HG03439 (cell line): ENCODE data around the gene MYLK.

Experiments used
- ATAC-seq: cut with Tn5 transposase; IDR thresholded peaks from one replicate; pipeline ENCODE4 v1.9.1; 2021; ENCODE audit warnings: mild to moderate bottlenecking, moderate library complexity; ENCODE audit not compliant: unreplicated experiment

The MYLK gene

DNA sequence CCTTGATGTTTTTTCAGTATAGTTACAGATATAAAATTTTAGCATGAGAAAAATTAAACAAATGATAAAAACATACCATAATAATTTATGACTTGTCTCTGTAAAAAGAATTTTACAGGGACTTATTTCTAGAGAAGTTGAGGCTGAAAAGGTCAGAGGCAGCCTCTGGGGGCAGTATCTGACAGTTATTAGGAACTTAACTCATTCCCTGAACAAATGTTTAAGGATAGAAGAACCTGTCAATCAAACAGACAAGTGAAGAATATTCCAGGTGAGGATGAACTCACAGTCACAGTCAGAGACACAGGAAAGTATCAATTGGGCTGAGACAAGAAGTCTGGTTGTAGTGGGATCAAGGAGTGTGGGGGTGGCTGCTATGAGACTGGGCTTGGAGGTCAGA, 7.3 kb downstream of the MYLK start:
- no peak for ATAC-seq

DNA sequence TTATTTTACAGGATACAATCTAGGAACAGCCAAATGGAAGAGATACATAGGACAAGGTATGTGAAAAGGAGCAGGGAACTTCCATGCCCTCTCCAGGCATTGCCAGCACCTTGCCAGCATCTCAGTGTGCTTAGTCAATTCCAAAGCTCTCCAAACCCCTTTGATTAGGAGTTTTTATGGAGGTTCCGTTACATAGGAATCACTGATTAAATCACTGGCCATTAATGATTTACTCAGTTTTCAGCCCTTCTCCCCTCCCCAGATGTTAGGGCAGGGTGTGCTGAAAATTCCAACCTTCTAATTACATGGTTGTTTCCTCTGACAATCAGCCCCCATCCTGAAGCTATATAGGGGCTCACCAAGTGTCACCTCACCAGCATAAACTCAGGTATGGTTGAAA, 11.5 kb downstream of the MYLK start:
- ATAC-seq: no peak

DNA sequence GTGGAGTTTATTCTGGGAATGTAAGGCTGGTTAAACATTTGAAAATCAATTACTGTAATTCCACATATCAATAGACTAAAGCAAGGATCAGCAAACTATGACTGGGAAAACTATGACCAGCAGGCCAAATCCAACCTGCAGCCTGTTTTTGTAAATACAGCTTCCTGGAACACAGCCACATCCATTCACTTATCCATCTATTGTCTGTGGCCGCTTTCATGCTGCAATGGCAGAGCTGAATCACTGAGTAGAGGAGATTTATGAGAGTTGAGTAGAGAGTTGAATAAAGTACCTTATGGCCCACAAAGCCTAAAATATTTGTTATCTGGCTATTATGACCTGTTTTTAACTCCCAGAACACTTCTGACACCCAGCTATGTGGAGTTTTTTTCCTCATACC, 12.2 kb downstream of the MYLK start:
- no peak for ATAC-seq

DNA sequence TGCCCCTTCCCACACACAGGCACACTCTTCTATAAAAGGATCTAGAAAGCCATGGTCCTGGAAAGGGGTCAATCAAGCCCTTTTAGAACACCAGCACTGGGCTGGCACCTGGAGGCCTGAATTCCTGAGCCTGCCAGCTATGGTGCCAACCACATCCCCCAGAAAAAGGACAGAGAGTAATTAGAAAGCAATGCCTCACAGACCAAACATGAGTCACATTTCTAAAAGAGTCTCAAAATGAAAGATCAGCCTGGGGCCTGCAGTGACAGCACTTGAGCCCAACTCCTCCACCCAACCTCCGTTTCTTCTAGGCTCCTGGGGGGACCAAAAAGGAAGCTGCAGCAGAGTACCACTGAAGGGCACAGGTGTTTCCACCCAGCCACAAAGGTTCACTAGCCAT, 14.1 kb downstream of the MYLK start:
- ATAC-seq: no peak

DNA sequence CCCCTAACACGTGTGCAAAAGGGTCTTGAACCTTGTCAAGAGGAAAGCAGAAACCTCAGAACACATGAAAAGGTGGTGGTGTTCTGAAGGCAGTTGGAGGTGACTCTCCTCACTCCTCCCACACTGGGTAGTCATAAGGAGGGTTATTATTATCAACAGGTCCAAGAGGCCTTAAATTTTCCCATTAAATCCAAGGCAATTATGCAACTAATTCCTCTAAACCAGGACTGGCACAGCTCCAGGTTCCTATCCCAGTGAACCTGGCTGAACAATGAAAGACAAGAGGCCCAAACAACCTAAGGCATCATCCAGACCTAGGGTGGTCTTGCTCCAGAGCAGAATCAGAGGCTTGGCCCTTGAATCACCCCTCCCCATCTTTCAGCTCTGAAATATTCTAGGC, 15.0 kb downstream of the MYLK start:
- no peak for ATAC-seq

DNA sequence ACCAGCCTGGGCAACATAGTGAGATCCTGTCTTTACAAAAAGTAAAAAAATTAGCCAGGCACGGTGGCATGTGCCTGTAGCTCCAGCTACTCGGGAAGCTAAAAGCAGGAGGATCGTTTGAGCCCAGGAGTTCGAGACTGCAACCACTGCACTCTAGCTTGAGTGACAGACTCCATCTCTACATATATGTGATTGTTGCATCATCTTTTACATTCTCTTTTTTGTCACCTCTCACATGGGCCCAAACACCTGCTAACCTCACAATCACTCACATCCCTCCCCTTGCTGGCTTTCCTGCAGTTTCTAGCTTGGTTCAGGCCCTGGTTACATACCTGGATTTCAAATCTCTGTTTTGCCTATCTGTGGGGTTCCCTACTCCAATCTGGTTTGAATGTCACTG, 19.4 kb downstream of the MYLK start:
- no peak for ATAC-seq

DNA sequence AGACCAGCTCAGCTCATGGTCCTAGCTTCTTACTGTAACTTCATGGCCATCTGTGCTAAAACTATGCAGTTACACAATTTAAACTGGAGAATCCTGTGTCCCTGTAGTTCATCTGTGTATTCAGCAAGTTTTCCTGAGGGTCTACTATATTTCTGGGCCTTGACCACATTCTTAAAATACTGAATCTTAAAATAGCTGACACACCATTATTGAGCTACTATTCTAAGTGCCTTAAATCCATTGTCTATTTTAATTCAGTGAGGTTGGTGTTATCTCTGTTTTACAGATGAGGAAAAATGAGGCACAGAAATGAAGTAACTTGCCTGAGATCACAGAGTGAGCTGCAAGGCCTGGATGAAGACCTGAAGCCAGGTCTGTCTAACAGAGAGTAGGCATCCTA, 22.0 kb downstream of the MYLK start:
- no peak for ATAC-seq

DNA sequence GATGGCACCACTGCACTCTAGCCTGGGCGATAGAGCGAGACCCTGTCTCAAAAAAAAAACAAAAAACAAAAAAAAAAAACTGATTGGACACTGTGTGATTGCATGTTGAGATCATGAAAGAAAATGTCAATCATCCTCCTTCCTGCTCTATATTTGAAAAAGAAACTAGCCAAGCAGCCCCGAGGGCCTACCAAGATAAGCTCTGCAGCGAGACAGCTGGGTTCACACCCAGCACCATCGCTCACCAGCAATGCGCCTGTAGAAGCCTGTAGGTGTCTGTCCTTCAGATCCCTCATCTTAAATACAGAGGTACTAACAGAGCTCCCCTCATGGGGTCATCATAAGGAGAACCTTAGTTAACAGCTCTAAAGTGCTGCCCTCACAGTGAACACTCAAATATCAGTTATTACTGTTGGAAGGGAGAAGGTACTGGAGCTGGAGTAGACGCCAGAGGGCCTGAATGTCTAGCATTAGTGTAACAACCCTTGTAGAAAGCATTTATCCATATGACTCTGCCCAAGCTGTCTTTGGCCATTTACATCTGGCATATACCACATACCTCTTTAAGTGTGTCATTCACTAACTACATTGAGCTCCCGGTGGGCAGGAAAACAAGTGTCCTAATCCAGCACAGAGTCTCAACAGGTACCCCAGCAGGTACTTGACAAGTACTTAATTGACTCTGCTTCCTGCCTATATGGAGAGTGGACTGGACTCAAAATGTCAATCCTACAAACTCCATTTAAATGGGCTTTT, 22.9 kb downstream of the MYLK start:
- ATAC-seq: no peak

DNA sequence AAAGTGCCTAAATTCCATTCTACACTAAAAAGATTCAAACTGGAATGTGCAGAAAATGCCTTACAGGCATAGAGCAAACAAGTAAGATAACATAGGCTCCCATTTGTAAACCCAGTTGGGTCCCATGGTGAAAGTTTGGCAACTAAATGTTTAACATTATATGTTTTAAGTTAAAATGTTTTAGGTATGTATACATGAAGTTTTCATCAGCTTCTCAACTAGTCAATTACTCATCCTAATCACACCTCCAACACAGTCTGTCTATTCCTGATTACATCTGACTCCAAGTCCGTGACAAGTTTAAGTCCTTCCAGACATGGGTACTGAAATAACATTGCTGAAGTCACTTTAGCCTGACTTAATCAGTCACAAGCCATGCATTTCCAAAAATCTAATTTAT, 25.0 kb downstream of the MYLK start:
- ATAC-seq: no peak

DNA sequence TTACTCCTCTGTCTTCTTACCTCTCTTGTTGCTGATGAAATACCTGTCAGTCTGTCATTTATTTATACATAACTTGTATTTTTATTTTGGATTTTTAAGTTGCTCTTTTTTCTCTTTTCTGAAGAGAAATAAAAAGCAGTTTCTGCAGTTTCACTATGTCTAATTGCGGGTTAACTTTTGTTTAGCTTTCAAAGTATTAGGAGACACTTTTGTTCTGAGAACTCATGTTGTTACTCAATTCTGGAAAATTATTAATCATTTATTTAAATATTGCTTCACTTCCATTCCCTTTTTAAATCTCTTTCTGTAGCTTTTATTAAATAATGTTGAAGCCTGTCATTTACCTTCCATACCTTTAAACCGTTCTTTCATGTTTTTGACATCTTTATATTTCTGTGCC, 29.2 kb downstream of the MYLK start:
- ATAC-seq: no peak

DNA sequence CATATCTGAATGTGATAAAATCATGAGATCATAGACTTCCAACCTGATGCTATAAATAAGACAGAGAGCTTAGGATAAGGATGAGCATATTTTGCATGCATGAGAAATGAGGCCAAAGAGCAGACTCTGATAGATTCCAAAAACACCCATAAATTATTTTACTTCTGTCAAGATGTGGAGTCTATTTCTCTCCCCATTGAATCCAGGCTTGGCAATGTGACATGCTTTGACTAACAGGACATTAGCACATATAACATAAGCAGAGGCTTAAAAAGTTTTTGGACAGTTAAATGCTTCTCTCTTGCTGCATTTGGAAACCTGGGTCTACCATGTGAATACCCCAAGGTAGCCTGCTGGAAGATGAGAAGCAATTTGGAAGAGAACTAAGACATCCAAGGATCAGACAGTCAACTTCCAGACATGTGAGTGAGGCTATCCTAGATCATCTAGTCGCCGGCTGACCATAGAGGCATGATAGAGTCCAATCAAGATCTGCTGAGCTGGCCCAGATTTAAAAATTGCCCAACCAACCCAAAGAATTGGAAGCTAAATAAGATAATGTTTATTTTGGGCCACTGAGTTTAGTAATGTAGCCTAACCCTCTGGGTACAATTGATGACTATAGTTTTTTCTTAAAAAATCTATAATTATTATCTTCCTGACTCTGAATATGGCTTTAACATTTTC, 30.3 kb downstream of the MYLK start:
- ATAC-seq: no peak

DNA sequence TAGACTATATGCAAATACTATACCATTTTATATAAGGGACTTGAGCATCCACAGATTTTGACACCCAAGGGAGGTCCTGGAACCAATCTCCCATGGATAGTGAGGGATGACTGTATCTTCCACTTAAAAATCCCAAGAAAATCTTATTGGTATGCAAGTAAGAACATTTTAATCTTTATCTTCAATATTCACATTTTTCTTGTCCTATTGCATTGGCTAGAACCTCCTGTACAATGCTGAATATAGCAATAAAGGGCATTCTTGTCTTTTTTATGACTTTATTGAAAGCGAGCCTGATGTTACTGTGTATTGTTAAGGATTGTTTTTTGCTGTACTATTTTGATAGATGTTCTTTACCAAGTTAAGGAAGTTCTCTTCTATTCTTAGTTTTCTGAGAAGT, 36.9 kb downstream of the MYLK start:
- ATAC-seq: no peak

DNA sequence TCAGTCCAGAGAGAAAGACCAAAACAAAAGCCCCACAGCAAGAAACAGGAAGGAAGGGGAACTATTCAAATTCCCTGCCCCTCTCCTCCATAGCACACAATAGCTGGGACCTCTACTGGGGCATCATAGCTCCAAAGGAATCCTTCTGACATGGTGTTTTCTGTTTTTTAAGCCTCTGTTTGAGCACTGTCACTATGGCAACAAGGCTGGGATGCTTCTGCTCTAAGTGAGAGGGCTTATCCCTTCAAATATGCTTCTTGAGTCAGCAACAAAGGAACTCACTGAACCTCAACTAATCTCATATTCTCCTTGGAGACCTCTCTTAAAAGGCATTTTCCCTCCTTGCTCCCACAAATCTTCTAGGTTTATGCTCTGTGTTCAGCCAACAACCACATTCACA, 40.5 kb downstream of the MYLK start:
- ATAC-seq: no peak

DNA sequence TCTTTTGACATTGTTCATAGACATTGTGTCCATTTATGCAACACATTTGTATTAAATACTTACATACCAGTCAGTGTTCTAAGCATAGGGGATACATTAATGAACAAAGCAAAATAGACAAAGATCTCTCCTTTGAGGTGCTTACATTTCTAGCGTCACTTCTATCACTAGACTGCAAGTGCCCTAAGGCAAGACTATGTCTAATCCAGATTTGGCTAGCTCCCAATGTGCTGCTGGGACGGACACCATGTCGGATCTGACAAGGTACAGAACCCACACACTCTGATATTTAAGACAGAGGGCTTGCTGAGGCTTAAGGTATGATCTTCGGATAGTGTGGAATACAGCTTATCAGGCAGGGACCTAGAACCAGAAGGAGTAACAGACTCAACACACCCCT, 41.4 kb downstream of the MYLK start:
- no peak for ATAC-seq

DNA sequence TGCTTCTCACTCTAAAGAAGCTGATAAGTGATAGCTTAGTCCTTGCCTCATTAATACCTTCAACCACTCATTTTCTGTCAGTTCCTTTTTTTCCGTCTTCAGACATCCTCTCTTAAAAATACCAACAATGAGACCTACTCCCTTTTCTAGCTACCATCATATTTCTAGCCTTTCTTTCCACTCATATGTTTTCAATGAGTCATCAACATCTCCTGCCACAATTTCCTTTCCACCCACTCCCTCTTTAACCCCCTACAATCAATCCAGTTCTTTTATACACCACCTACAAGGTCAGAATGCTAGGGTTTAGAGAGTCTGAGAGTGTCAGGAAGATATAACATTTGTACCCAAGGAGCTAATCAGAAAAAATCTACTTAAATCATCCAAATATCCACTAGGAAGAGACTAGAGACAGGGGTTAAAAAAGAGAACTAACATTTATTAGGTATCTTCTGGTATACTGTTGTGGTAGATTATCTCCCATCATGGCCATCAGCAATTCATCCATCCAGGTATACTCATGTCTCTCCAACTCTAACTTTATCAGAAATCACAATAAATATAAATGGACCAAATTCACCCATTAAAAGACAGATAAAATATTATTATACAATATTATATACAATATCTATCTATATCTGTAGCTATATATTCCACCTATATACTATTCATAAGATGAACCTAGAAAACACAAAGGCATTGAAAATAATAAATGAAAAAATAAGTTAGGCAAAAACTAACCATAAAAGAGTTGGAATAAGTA, 42.5 kb downstream of the MYLK start:
- no peak for ATAC-seq

DNA sequence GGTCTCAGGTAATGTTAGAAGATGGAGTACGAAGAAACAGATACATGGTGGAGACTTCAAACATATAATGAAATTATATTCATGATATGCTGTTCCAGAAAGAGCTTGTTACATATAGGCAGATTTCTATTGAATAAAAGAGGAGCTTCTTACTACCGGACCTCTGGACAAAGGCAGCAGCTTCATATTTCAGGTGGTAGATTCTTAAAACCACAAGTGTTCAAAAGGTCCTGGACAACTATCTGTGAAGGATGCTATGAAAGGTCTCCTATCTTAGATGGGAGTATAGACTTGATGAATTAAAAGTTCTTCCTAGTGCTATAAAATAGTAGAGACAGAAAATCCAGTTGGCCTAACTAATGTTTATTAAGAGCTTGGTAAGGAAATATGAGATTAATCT, 43.2 kb downstream of the MYLK start:
- no peak for ATAC-seq

DNA sequence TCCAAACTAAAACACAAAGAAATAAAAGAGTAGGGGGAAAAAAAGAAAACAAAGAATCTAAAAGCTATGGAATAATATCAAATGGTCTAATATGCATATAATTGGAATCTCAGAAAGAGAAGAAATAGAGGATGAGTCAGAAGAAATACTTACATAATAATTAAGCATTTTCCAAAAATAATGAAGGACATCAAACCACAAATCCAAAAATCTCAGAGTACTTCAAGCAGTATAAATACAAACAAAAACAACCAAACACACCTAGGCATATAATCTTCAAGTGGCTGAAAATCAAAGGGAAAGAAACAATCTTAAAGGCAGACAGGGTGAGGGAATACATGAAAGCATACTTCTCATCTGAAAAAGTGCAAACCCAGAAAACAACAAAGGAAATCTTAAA, 46.3 kb downstream of the MYLK start:
- no peak for ATAC-seq

DNA sequence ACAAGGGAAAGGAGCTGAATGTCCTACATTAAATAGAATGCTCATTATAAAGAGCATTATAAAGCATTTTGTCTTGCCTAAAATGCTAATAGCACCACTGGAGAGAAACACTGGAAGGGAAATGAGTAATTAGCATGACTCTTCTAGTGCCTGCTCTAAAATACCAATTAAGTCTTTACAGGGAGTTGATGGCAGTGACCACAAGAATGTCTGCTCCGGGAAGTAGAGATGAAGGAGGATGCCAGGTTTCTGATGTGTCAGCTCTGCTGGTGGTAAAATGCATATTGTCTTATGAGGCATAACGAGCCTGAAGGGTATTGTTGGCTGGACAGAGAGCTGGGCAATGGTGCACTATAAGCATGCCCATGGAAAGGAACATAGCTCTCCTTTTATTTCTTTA, 49.5 kb downstream of the MYLK start:
- ATAC-seq: no peak

DNA sequence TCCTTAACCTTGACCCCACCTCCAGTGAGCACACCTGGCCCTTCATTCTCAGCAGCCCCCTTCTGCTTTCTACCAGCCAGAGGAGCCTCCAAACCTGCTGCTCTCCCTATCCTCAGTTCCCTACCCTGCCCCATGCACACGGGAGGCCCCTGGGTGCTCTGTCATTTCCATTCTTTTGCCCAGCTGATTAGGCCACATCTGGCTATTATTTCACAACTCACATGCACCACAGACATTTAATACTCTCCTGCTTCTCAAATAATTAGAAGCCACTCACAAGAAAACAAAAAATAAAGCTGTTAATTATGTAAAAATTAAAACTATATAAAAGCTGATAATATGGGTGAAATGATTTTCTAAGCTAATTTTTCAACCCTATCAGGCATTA, 50.7 kb downstream of the MYLK start:
- ATAC-seq: no peak

DNA sequence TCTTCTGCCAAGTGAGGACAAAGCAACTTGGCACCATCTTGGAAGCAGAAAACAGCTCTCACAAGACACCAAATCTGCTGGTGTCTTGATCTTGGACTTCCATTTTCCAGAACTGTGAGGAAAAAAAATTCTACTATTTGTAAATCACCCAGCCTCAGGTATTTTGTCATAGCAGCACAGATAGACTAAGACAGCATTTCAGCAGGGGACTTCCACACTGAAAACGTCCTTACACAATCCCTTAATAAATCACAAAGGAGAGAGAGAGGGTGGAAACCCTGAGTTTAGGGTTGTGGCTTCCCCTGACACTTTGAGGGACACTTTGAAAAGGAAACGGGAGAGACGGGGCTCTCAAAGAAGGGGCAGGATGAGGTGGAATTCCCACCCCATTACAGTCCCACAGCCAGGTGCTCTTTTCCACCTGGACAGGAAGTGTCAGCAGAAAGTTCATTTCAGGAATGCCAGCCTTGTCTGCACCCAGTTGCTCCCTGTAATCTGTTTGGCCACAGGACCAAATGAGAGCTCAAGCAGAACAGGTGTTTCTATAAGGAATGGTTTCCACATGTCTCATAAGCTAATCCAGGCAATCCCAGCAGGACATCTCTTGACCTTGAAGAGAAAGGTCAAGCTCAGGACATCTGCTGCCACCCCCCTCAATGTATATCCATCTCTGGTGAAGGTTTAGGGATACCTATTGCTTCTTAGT, 51.3 kb downstream of the MYLK start:
- no peak for ATAC-seq

DNA sequence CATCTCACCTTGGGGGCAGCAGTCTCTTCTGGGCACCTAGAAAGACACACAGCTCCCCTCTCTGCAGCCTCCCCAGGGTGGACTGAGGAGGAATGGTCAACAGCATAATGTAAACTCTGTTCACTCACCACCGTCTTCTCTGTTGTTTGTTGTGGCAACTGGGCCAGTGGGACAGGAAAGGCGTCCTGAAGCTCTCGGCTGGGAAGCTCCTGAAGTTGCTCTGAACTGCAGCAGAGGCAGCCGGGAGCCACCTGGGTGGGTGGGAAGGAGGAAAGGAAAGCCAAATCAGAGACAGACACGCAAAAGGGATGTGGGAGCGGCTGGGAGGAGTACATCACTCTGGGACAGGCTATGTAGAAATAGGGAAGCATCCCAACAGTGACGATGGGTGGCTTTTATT, 52.7 kb downstream of the MYLK start:
- no peak for ATAC-seq

DNA sequence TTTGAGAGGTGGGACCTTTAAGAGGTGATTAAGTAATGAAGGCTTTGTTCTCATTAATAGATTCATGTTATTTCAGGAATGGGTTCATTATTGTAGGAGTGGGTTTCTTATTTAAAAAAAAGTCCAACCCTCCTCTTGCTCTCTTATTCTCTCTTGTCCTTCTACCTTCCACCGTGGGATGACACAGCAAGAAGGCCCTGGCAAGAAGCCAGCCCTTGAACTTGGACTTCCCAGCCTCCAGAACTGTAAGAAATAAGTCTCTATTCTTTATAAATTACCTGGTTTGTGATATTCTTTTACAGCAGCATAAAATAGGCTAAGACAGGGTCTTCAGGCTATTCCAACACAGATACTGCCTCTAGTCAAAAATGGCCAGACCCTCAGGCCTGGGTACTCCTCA, 62.2 kb downstream of the MYLK start:
- ATAC-seq: no peak
